Embryonic facial prominence (tissue), 1 donor: ENCODE measurements around the gene DIP2B.
"Not testable (repeated sequence)": the region's sequence is repeated elsewhere in the genome, so short reads cannot be mapped to it uniquely, and the experiment has no call there.

Experiments used
- DNase-seq: peaks from one replicate; pipeline ENCODE4 v3.0.0-alpha.2; 2016; ENCODE audit errors: extremely low spot score

Gene DIP2B

GRCh38 chr12:50520416-50521207 lies 15.8 kb downstream of the DIP2B start:
- DNase-seq = no peak

- not testable (repeated sequence) for DNase-seq
Observed at GRCh38 chr12:50521781-50522180, 17.0 kb downstream of the DIP2B start.

DNA sequence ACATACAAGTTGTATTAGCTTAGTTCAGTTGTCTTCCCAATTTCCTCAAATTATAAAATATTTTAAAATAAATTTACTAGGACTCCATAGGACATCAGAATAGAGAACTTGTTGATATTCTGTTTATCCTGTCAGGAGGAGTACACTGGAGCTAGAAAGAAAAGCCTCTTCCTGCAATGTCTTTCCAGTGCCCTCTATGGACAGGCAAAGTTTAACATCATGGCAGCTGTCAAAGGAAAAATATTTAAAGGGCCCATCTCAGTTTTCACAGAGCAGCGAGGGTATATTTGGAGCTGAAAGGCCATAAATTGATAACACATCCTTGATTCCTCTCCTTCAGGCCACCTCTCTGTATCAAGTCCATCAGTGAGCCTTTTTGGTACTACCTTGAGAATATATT lies 19.0 kb downstream of the DIP2B start:
- DNase-seq = no peak

DNA sequence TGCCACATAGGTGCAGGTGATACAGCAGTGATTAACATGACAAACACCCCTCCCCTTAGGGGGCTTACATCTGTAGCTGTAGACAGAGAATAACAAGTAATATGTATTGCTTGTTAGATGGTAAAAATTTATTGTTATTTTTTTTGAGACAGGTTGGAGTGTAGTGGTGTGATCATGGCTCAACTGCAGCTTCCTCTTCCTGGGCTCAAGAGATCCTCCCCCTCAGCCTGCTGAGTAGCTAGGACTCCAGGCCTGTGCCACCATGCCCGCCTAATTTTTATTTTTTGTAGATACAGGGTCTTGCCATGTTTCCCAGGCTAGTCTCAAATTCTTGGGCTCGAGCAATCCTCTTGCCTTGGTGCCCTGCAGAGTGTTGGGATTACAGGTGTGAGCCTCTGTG lies 19.8 kb downstream of the DIP2B start:
- DNase-seq = no peak

DNA sequence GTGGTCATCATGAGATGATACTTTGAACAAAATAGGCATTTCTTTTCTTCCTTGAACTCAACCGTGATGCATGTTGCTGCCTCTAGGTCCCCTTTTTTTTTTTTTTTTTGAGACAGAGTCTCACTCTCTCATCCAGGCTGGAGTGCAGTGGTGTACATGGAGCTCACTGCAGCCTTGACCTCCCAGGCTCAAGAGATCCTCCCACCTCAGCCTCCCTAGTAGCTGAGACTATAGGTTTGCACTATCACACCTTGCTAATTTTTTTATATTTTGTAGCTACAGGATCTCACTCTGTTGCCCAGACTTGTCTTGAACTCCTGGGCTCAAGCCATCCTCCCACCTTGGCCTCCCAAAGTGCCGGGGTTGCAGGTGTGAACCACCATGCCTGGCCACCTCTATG lies 20.6 kb downstream of the DIP2B start:
- no peak for DNase-seq

DNA sequence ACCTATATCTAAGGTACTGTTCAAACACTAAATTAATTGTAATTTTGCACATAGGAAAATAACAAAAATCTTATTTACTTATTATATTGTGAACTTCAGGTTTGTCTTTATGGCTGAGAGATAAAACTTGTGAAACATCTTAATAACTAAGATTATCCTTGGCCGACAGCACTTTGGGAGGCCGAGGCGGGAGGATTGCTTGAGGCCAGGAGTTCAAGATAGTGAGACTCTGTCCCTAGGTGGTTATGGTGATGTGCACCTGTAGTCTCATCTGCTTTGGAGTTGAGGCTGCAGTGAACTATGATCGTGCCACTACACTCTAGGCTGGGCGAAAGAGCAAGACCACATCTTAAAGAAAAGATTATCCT lies 22.6 kb downstream of the DIP2B start:
- no peak for DNase-seq

GRCh38 chr12:50528800-50529199 lies 24.0 kb downstream of the DIP2B start:
- DNase-seq = no peak

DNA sequence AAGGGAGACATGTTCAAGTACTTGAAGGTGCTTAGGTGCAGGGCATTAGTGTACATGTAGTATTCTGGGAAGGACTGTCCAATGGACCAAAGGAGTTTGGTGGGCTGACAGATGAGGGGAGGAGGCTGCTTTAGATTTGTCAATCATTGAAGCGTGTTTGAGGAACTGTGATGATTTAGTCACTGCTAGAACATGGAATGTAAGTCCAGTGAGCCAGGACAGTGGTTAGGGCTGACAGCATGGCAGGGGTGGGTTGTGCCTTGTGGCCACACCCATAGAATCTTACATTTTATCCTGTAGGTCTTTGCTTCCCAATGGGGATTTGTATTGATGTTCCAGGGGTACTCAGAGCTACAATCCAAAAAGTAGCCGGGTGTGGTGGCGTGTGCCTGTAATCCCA lies 24.6 kb downstream of the DIP2B start:
- DNase-seq = no peak

DNA sequence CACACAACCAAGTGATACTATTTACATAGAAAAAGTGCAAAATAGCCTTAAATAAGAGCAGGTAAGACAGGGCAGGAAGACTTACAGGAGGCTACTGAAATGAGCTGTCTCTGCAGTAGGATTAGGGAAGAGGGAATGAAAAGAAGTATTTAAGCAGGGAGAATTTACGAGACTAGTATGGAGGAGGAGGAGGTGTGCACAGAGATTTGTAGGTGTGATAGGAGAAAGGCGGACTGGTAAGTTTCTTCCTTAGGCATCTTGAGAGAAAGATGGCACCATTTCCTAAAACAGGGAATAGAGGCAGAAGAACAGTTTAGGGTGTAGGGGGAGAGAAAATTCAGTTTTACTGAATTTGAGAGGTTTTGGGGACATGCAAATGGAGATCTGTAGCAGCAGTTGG lies 25.7 kb downstream of the DIP2B start:
- DNase-seq = no peak

DNA sequence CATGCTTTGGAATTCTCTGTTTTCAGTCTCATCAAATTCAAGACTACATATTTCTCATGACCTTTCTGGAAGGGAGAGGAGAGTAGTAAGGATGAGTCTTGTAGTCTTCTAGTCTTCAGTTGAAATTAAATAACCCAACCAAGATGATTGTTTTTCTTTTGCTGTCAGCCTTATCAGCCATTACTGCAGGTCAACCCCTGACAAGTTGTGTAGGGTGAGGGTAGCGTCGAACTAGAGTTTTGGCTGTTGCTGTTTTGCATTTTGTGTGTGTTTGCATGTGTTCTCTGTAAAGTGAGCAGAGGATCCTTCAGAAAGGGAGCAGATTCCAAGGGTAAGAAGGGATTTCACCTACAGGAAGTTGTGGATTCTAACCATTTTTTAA lies 28.4 kb downstream of the DIP2B start:
- no peak for DNase-seq

DNA sequence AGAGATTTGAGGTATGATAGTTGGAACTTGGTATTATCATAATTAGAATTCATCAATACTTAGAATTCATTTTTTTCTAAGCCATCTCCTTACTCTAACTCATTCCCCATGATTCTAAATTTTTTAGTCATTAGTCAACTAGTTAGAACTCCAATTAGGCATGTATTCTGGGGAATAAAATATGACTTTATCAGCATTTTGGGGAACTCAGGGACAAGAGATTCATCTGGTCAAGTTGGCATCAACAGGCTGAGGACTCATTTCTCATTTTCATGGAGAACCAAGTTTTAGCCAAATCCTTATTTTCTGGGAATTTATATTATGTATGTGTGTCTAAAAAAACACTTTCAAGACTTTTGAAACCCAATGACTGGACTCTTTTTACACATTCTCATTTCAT lies 29.2 kb downstream of the DIP2B start:
- no peak for DNase-seq

GRCh38 chr12:50536831-50537537 lies 32.2 kb downstream of the DIP2B start:
- no peak for DNase-seq

DNA sequence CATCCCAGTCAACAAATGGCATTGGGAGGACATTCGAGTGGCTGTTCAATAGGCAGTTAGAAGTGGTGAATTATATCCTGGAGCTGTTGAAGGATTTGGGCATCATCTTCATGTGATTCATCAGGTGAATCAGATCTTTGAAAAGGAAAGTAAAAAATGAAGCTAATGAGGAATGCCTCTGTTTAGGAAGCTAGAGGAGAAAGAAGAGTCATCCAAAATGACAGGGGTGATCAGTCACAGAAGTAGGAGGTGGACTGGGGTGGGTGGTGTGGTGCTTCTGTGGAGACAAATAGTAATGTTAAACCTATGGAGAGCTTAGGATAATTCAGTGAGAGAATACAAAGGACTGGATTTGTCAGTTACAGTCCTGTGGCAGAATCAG lies 32.7 kb downstream of the DIP2B start:
- no peak for DNase-seq

DNA sequence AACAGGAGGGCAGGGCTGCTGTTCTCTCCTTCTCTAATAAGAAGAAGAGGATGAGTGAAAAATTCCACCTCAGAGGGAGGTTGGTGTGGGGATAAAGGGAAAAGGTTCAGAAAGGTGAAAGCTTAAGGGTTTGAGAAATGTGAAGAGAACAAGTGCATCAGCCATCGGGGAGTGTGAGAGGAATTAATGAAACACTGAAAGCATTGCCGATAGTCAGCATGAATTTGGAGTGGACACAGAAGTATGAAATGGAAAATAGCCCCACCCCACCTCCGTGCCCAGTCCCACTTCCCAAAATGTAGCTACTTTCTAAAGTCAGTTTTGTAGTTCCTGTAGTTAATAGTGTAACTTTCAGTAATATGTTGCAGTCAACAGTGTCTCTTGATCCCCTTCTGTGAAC lies 33.4 kb downstream of the DIP2B start:
- no peak for DNase-seq

DNA sequence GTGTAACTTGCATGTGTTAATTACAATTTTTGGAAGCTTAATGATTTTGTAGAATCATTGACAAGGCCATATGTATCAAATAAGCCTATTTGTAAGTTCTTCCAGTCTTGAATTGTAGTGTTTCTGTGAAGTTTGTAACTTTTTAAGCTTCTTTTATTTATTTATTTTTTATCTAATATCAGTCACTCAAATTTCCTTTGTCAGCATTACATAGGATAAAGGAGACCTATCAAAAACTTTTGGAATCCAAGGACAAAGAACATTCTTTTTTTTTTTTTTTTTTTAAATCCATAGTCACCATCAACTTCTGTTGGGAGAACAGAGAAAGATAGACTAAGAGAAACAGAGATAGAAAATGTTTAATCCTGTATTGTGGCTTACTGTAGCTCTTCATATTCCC lies 36.4 kb downstream of the DIP2B start:
- DNase-seq = no peak

DNA sequence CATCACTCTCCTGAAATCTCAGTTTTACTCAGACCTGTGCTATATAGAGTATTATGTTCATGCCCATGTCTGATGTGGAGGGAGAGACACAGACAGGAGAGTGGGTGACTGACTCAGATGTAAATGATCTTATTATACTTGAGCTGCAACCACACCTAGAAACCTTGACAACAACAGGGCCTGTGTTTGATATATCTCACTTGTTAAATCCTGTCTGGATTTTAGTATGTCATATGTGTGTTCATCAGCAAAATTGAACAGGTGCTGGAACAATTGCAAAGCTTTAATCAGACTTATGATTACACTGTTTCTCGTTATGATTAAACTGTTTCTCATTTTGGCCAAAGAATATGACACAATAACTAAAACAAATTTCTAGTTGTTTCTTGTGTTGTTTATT lies 37.7 kb downstream of the DIP2B start:
- no peak for DNase-seq

DNA sequence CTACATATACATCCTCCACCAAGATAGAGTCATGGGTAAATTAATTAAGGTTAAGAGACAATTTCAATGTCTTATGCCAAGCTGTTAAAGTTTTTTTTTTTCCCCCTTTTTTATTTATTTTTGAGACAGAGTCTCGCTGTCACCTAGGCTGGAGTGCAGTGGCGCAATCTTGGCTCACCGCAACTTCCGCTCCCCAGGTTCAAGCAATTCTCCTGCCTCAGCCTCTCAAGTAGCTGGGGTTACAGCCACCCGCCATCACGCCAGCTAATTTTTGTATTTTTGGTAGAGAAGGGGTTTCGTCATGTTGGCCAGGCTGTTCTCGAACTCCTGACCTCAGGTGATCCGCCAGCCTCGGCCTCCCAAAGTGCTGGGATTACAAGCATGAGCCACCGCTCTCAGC lies 38.4 kb downstream of the DIP2B start:
- DNase-seq = not testable (repeated sequence)

GRCh38 chr12:50545213-50545612 lies 40.4 kb downstream of the DIP2B start:
- no peak for DNase-seq

DNA sequence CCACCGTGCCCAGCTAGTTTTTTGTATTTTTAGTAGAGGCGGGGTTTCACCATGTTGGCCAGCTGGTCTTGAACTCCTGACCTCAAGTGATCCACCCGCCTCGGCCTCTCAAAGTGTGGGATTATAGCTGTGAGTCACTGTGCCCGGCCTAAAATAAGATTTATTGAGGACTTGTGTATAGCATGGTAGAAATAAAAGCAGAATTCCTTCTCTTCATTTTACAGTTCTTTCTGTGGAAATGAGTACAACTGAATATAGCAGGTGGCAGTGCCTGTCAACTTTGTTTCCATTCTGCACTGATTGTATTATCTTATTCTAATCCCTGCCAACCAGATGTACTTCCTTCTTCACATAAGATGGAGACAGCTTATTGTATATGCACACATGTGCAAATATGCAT lies 41.0 kb downstream of the DIP2B start:
- DNase-seq = no peak

GRCh38 chr12:50546441-50547318 lies 41.9 kb downstream of the DIP2B start:
- DNase-seq = no peak

GRCh38 chr12:50547742-50548141 lies 43.0 kb downstream of the DIP2B start:
- DNase-seq = no peak

GRCh38 chr12:50549885-50550284 lies 45.1 kb downstream of the DIP2B start:
- no peak for DNase-seq
